IMR-90 (cell line): ENCODE data around the gene POLR3E. TPM values are rescaled to one million over a fixed set of nuclear protein-coding genes. Genes with fewer than 3 reads are reported as not detected.

ENCODE experiments used
- ATAC-seq: fragments of 200-7000 bp; cut with Tn5 transposase; 2 replicates; pipeline ENCODE4 v1.9.1; 2020; ENCODE audit warnings: low read depth, mild to moderate bottlenecking, moderate library complexity
- BruUV-seq: library from RNA; stranded (reverse); fragments of 400-500 nt; replicated peaks from 2 replicates; lab custom pipeline; 2021; lab: Mats Ljungman, UMichigan
- CTCF ChIA-PET: fragments of 300-600 bp; formaldehyde crosslinking; extraction: SDS; loops from one replicate; lab custom pipeline; 2021; ENCODE audit warnings: antibody characterized with exemption; lab: Yijun Ruan, JAX
- POLR2A ChIA-PET: fragments of 300-600 bp; sonication (Branson Sonifier 250); formaldehyde crosslinking; loops from one replicate; lab custom pipeline; 2022; ENCODE audit warnings: antibody characterized with exemption; ENCODE audit not compliant: unreplicated experiment; lab: Charles Lee
- DNase-seq: peaks from one replicate; pipeline ENCODE4 v3.0.0; 2013
- H2AFZ ChIP-seq: replicated peaks from 2 replicates; pipeline ENCODE3; 2013; ENCODE audit warnings: low read length, mild to moderate bottlenecking; ENCODE audit not compliant: poor library complexity
- H2AK5ac ChIP-seq: 2 replicates; pipeline ENCODE4 v1.6.1; 2013; ENCODE audit warnings: low read depth, low read length, inconsistent platforms
- H2AK9ac ChIP-seq: replicated peaks from 2 replicates; pipeline ENCODE3; 2013; ENCODE audit warnings: mild to moderate bottlenecking, low read depth, low read length, moderate library complexity; ENCODE audit not compliant: poor library complexity
- H2BK120ac ChIP-seq: 2 replicates; pipeline ENCODE4 v1.6.1; 2013; ENCODE audit warnings: low read depth, low read length, inconsistent platforms
- H2BK15ac ChIP-seq: 3 replicates; pipeline ENCODE4 v1.6.1; 2013; ENCODE audit warnings: low read depth, low read length, inconsistent platforms
- H2BK20ac ChIP-seq: 2 replicates; pipeline ENCODE4 v1.6.1; 2013; ENCODE audit warnings: low read depth, mild to moderate bottlenecking, inconsistent platforms, low read length, moderate library complexity
- H2BK5ac ChIP-seq: 2 replicates; pipeline ENCODE4 v1.6.1; 2013; ENCODE audit warnings: mild to moderate bottlenecking, low read depth, low read length, inconsistent platforms; ENCODE audit not compliant: poor library complexity, severe bottlenecking
- H3K14ac ChIP-seq: replicated peaks from 2 replicates; pipeline ENCODE4 v1.6.1; 2013; ENCODE audit warnings: low read depth, low read length, inconsistent platforms
- H3K18ac ChIP-seq: 2 replicates; pipeline ENCODE4 v1.6.1; 2013; ENCODE audit warnings: low read depth, low read length, control low read depth
- H3K23ac ChIP-seq: 2 replicates; pipeline ENCODE4 v1.6.1; 2013; ENCODE audit warnings: low read depth, low read length, inconsistent platforms
- H3K27ac ChIP-seq: 2 replicates; pipeline ENCODE4 v1.5.1; 2013; ENCODE audit warnings: mild to moderate bottlenecking, control low read depth, low read length; ENCODE audit not compliant: insufficient read depth
- H3K27me3 ChIP-seq: 2 replicates; pipeline ENCODE4 v1.6.1; 2013; ENCODE audit warnings: low read length; ENCODE audit not compliant: control insufficient read depth, insufficient read depth
- H3K36me3 ChIP-seq: 2 replicates; pipeline ENCODE4 v1.6.1; 2013; ENCODE audit warnings: low read length, mixed read lengths; ENCODE audit not compliant: control insufficient read depth, insufficient read depth
- H3K4ac ChIP-seq: 2 replicates; pipeline ENCODE4 v1.6.1; 2013; ENCODE audit warnings: low read depth, low read length, inconsistent platforms
- H3K4me1 ChIP-seq: 2 replicates; pipeline ENCODE4 v1.6.1; 2013; ENCODE audit warnings: low read length, mixed read lengths; ENCODE audit not compliant: control insufficient read depth, insufficient read depth
- H3K4me2 ChIP-seq: 2 replicates; pipeline ENCODE4 v1.6.1; 2013; ENCODE audit warnings: low read depth, mild to moderate bottlenecking, control low read depth, low read length, moderate library complexity
- H3K4me3 ChIP-seq: 2 replicates; pipeline ENCODE4 v1.5.1; 2013; ENCODE audit warnings: low read depth, mild to moderate bottlenecking, control low read depth, low read length, moderate library complexity; ENCODE audit not compliant: insufficient read depth
- H3K56ac ChIP-seq: 2 replicates; pipeline ENCODE4 v1.6.1; 2013; ENCODE audit warnings: low read length, inconsistent platforms; ENCODE audit not compliant: insufficient read depth; ENCODE audit errors: extremely low read depth
- H3K79me1 ChIP-seq, 2 experiments: 2 replicates each; pipeline ENCODE4 v1.6.1; 2013; ENCODE audit warnings: low read length in 2 of 2, inconsistent platforms in 1 of 2, low read depth in 1 of 2
- H3K9ac ChIP-seq: 2 replicates; pipeline ENCODE4 v1.6.1; 2013; ENCODE audit warnings: low read depth, low read length, control low read depth
- H3K9me1 ChIP-seq: 2 replicates; pipeline ENCODE4 v1.6.1; 2013; ENCODE audit warnings: low read length, inconsistent platforms; ENCODE audit not compliant: insufficient read depth
- H3K9me3 ChIP-seq: 2 replicates; pipeline ENCODE4 v1.6.1; 2013; ENCODE audit warnings: low read length; ENCODE audit not compliant: control insufficient read depth, insufficient read depth
- H4K20me1 ChIP-seq: 2 replicates; pipeline ENCODE4 v1.6.1; 2013; ENCODE audit warnings: low read length, inconsistent platforms; ENCODE audit not compliant: insufficient read depth
- H4K5ac ChIP-seq: 2 replicates; pipeline ENCODE4 v1.6.1; 2013; ENCODE audit warnings: mild to moderate bottlenecking, low read depth, low read length, control low read depth
- H4K8ac ChIP-seq, 2 experiments: 2 replicates each; pipeline ENCODE4 v1.6.1; 2013; ENCODE audit warnings: low read depth in 2 of 2, low read length in 2 of 2, control low read depth in 1 of 2, inconsistent platforms in 1 of 2
- H4K91ac ChIP-seq: 2 replicates; pipeline ENCODE4 v1.6.1; 2013; ENCODE audit warnings: low read depth, low read length, inconsistent platforms; ENCODE audit not compliant: insufficient read depth
- BHLHE40 ChIP-seq: fragments of 150-350 bp; IDR thresholded peaks from 2 replicates; pipeline ENCODE4 v1.6.1; 2016; ENCODE audit warnings: mild to moderate bottlenecking, low read depth, low read length
- CEBPB ChIP-seq: IDR thresholded peaks from 2 replicates; pipeline ENCODE4 v1.6.1; 2012; ENCODE audit warnings: low read depth, low read length, improper control_type of control experiment
- MAFK ChIP-seq: IDR thresholded peaks from 2 replicates; pipeline ENCODE4 v1.6.1; 2012; ENCODE audit warnings: low read depth, low read length, improper control_type of control experiment
- MXI1 ChIP-seq: IDR thresholded peaks from 2 replicates; pipeline ENCODE4 v1.6.1; 2012; ENCODE audit warnings: low read depth, mild to moderate bottlenecking, low read length, moderate library complexity, borderline replicate concordance
- POLR2A ChIP-seq: IDR thresholded peaks from 2 replicates; pipeline ENCODE4 v1.6.1; 2012; ENCODE audit warnings: mild to moderate bottlenecking, low read depth, low read length
- RCOR1 ChIP-seq: IDR thresholded peaks from 2 replicates; pipeline ENCODE4 v1.6.1; 2012; ENCODE audit warnings: mild to moderate bottlenecking, low read length, improper control_type of control experiment; ENCODE audit not compliant: insufficient replicate concordance
- WGBS, 2 experiments: methylation state at CpG; one replicate each; pipeline versions ENCODE4 v1.1.5 to v1.1.7; 2013; ENCODE audit warnings: missing lambda C conversion rate in 2 of 2; ENCODE audit not compliant: insufficient read length in 1 of 2; ENCODE audit errors: extremely low coverage in 2 of 2; 5-methylcytosine and 5-hydroxymethylcytosine counted together
- dilution Hi-C: fragments of 300-500 bp; cut with HindIII; formaldehyde crosslinking; loops from one replicate; pipeline ENCODE4 v1.14.3; 2018; ENCODE audit warnings: low sequenced_read_pairs; ENCODE audit not compliant: unreplicated experiment
- in situ Hi-C: fragments of 300-500 bp; cut with MboI; formaldehyde crosslinking; loops from 3 replicates; pipeline ENCODE4 v1.14.3; 2019; ENCODE audit warnings: low sequenced_read_pairs, inconsistent platforms, mixed read lengths
- intact Hi-C: fragments of 100-400 bp; cut with micrococcal nuclease; formaldehyde crosslinking; loops from 2 replicates; pipeline ENCODE4 v1.10.0; 2022
- polyA plus RNA-seq, 3 experiments: library from polyadenylated mRNA; depleted of rRNA; stranded (reverse); fragments of >200 nt; gene quantifications; 2 replicates each; pipeline ENCODE4 v1.2.3, GENCODE V29; 2012; ENCODE audit warnings: low replicate concordance in 1 of 3
- total RNA-seq: library from RNA; depleted of rRNA; stranded (reverse); fragments of >200 nt; gene quantifications from 2 replicates; pipeline ENCODE4 v1.2.3, GENCODE V29; 2012

The POLR3E gene
- total and polyA plus RNA-seq, 2 of the 4 experiments (the other 2 are of a cell fraction) = 19.9 to 46.0 TPM

GRCh38 chr16:22326369-22326652, 29.1 kb downstream of the POLR3E start:
- in situ Hi-C loops (loop anchor here (25.0 kb wide), 1 partner anchor 1164 kb away; the partner anchor contains the start of genes DNAH3 and LDAF1), dilution Hi-C loops (no loop called here), intact Hi-C loops (no loop called here)
- H4K91ac ChIP-seq = no peak overlapping the region
- no peak overlapping the region for H2AK5ac ChIP-seq
- no TSS peak for BruUV-seq
- no peaks in the 10 kb centered on the region for H3K9me3 ChIP-seq
- no peak overlapping the region for H3K14ac ChIP-seq
- TF ChIP-seq CEBPB (no peak), BHLHE40 (no peak), POLR2A (no peak), MAFK (no peak), RCOR1 (no peak), MXI1 (no peak)
- no peak overlapping the region for H2AK9ac ChIP-seq
- no peak for DNase-seq
- POLR2A ChIA-PET = interaction anchor here (0.5 kb wide), 1 partner anchor 50 kb away, joined by 3 read pairs; no protein-coding TSS in a partner anchor
- H3K27ac ChIP-seq = no peak overlapping the region
- H3K79me1 ChIP-seq = peaks cover 6 to 35% of the 10 kb centered on the region in 2 experiments
- H3K56ac ChIP-seq = no peak overlapping the region
- H3K36me3 ChIP-seq = peaks cover 61% of the 10 kb centered on the region
- H3K4me1 ChIP-seq = no peaks in the 10 kb centered on the region
- no peak overlapping the region for H3K4ac ChIP-seq
- H2BK5ac ChIP-seq = no peak overlapping the region
- no peak overlapping the region for H3K18ac ChIP-seq
- peaks cover 16% of the 10 kb centered on the region for H4K20me1 ChIP-seq
- H2AFZ ChIP-seq = no peak overlapping the region
- H3K4me2 ChIP-seq = no peak overlapping the region
- no peak overlapping the region for H4K5ac ChIP-seq
- no peaks in the 10 kb centered on the region for H3K27me3 ChIP-seq
- no peak overlapping the region for H3K23ac ChIP-seq
- CTCF ChIA-PET = no interaction called here
- peaks cover 3% of the 10 kb centered on the region; the same call in 1 of the 2 replicates for H3K9me1 ChIP-seq
- ATAC-seq = no peak
- WGBS, 2 experiments = 100% methylated on average over 1 of the region's 4 CpGs; no CpG with 5 or more reads in 1 of the 2 experiments
- H2BK120ac ChIP-seq = no peak overlapping the region
- no peak overlapping the region for H3K9ac ChIP-seq
- H4K8ac ChIP-seq = no peak overlapping the region
- no peak overlapping the region for H2BK15ac ChIP-seq
- no peak overlapping the region for H2BK20ac ChIP-seq
- no peak overlapping the region for H3K4me3 ChIP-seq
